Gastrocnemius medialis (tissue), 4 donors: ENCODE measurements around the gene NAV3.

Experiments used
- CTCF ChIP-seq, 5 experiments: fragments of 450-650 bp in 3 of 5; fragments of 200-600 bp in 2 of 5; sonication (generic) in 2 of 5; IDR thresholded peaks in 4 of 5; conservative IDR thresholded peaks in 1 of 5; 1 replicate in 4 of 5; 2 replicates in 1 of 5; pipeline ENCODE4 v1.5.1; 2016 to 2019; ENCODE audit warnings: antibody characterized with exemption in 5 of 5, mild to moderate bottlenecking in 3 of 5, moderate library complexity in 3 of 5
- POLR2A ChIP-seq, 2 donors: fragments of 450-650 bp; IDR thresholded peaks; one replicate each; pipeline ENCODE4 v1.6.1; 2017; ENCODE audit warnings: antibody characterized with exemption in 2 of 2, mild to moderate bottlenecking in 2 of 2, moderate library complexity in 2 of 2

- TF ChIP-seq CTCF (IDR thresholded peaks at IDR 0.05 in 4 of 5, conservative IDR thresholded peaks at IDR 0.05 in 1 of 5) (no peak), POLR2A (IDR thresholded peaks at IDR 0.05) (no peak)
Measured at GRCh38 chr12:78210894-78211302, 380.2 kb downstream of the NAV3 start.
